G401.6 (cell line): ENCODE measurements around the gene LCP2.
"Not testable (repeated sequence)": the region's sequence is repeated elsewhere in the genome, so short reads cannot be mapped to it uniquely, and the experiment has no call there.

ENCODE experiments used
- FAIRE-seq: peaks from 2 replicates; lab custom pipeline; 2012; peaks lifted over from hg19 to GRCh38; lab: Jason Lieb, UNC

Gene LCP2

DNA sequence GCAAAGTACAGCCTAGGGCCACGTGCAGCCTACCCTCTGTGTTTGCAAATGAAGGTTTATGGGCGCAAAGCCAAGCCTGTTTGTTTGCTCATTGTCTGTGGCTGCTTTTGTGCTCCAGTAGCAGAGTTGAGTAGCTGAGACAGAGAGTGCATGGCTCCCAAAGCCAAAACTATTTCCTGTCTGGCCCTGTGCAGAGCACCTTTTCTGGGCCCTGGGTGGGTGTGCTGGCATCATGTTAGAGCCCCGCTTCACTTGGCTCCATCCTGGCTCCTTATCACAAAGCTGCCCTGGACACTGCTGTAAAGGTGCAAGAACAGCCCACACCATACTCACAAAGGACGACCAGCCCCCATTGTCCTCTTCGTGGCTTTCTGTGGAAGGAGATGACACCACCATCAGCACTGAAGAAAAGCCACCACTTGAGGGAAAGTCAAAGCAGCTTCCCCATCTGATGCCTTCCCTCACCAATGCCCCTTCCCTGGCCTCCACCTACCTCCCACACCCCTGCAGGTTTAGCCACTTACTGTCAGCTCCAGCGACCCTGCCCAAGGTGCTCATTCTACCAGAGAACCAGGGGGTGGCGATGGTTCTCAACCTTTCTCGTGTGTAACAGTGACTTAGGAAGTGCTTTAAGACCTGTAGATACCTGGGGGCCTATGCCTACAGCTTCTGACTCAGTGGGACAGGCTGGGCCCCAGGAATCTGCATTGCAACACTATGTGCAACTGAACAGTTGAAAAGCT is 23.4 kb downstream of the LCP2 start:
- no peak for FAIRE-seq

DNA sequence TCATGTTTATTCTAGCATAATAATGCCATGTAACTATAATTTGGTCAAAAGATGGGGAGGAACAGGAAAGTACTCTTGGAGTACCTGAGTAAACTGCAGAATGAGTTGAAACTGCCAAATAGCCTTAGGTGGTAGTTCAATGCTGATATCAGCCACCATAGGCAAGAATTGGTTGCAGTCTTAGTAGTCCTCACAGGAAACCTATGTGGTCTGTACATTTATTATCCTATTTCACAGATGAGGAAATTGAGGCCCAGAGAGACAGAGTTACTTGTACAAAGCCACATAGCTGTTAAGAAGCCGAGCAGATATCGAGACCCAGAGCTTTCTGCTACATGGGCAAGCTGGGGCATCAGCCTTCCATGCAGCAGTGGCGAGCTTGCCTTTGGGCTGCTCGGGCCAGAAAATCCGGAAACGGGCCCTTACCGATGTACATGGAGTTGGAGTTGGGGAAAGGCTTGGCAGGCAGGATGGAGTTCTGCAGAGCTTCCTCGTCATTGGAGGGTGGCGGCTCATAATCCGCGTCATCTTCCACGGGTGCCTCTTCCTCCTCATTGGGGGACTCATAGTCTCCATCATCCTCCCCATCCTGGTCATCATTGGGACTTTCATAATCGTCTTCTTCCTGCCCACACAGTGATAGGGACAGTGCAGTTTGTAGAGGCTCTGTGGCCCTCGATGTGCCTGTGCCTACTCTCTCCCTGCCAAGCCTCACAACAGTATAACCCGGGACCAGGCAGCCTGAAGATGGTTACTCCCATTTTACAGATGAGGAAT is 27.1 kb downstream of the LCP2 start:
- no peak for FAIRE-seq

DNA sequence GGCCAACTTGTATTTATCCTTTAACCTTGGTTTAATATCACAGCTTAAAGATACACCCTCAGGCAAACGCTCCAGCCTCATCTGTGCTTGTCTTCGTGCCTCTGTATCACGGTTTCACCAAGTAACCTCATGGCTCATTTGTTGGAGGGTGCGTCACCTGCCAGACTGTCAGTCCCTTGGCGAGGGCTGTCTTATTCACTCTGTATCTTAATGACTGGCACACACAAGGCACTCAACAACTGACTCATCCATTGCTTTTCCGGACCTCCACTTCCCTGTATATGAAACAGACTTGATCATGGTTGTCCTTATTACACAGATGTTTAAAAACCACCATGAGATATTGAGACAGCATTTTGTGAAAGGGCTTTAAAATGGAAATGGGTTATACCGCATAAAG is 28.0 kb downstream of the LCP2 start:
- no peak for FAIRE-seq

- FAIRE-seq = no peak
These were observed 28.7 kb downstream of the LCP2 start for GRCh38 chr5:170268884-170269283.

GRCh38 chr5:170268153-170268689 is 29.4 kb downstream of the LCP2 start:
- FAIRE-seq = no peak

GRCh38 chr5:170267431-170268152 is 30.0 kb downstream of the LCP2 start:
- no peak for FAIRE-seq

GRCh38 chr5:170266570-170267381 is 30.8 kb downstream of the LCP2 start:
- no peak for FAIRE-seq

GRCh38 chr5:170265522-170265921 is 32.1 kb downstream of the LCP2 start:
- no peak for FAIRE-seq

- no peak for FAIRE-seq
These were observed 33.7 kb downstream of the LCP2 start for GRCh38 chr5:170263906-170264305.

- FAIRE-seq = no peak
These were observed 35.2 kb downstream of the LCP2 start for GRCh38 chr5:170262061-170263045.

GRCh38 chr5:170261528-170262043 is 36.0 kb downstream of the LCP2 start:
- no peak for FAIRE-seq

DNA sequence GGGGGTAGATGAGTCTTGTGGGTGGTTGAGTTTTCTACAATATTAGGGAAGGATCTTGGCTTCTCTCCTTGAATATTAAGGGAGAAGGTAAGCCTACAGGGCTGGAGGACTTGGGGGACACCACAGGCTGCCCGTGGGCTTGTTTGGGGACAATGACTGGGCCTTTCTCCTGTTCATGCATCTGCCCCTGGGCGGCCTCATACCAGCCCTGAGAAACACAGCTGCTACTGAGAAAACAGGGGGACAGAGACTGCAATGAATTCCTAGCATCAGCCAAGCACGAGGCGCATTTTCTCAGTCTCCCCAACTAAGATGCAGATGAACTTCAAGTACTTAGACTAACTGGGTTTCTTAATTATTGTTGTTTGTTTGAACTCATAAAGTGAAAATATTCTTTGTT is 40.2 kb downstream of the LCP2 start:
- no peak for FAIRE-seq

DNA sequence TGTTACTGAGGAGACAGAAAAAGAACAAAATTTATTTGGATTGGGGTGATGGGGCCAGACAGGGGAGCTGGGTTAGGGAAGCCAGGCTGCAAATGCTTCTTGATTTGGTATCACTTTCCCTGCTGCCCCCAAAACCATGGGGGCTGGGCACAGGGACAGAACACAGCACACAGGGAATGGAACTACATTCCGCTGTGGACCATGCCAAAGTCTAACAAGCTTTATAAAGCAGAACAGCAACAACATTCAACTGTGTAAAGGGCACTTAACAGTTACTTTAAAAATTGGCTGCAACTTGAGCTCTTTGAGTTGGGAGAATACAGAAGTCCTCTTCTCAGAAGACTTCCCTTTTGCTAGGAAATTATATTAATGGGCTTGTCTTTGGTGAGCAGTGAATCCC is 41.0 kb downstream of the LCP2 start:
- FAIRE-seq = no peak

DNA sequence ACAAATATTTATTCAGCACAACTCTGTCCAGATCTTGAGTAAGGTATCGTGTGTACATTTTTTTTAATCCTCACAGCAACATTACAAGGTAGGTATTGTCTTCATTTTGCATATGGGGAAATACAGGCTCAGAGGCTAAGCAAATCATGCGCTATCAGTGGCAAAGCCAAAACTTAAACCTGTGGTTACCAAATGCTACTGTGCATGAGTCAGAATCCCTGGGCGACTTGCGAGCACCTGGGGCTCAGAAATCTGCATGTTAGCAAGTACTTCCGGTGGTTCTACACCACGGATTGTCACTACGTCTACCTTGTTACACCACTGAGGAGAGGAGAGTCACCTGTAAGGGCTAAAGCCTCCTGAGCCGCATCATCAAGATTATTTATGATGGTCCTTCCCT is 43.5 kb downstream of the LCP2 start:
- FAIRE-seq = no peak

DNA sequence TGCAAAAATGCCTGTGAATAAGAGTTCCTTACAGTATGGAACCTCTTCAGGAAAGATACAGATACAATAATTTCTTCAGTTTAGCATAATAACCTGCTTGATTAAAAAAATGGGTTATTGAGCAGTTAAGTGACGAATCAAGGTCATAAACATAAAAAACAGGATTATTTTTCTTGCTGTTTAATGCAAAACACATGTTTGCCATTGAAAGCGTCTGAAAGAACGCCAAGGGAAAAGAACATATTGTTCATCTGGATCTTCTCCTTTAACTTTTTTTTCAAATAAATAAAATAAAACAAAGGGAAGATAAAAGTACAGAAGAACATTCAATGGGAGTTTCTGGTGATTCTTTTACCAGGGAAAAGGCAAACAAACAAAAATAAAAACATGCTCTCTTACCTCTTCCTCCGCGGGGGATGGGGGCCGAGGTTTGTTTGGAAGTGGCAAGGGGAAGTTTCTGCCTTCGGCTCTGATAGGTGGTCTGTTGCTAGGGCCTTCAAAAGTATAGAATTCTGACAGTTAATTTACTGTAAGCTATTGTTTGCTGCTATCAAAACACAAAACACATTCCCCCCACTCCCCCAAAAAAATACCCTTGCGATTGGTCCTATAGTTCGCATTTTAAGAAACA is 44.7 kb downstream of the LCP2 start:
- FAIRE-seq = no peak

- FAIRE-seq = no peak
These were observed 45.5 kb downstream of the LCP2 start for GRCh38 chr5:170252109-170252508.

GRCh38 chr5:170251462-170251861 is 46.1 kb downstream of the LCP2 start:
- no peak for FAIRE-seq

DNA sequence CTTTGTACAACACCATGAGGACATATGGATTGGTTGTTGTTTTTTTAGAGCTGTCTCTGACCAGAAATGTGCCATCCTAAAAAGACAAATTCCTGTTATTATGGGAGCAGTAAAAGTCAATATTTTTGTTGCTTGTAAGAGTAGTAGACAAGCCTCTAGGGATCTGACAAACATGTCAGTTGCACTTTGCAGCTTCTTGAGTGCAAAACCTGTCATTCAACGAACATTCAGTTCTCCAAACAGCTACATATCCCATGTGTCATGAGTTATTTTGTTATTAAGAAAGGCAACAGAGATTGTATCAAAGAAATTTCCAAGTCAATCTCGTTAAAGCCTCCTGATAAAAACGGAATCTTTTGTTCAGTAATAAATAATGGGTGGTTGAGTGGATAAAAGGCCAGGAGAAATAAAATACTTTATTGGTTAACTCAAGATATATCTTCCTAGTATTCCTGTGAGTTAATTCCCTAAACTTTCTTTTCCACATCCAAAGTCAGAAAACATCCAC is 46.7 kb downstream of the LCP2 start:
- FAIRE-seq = no peak

DNA sequence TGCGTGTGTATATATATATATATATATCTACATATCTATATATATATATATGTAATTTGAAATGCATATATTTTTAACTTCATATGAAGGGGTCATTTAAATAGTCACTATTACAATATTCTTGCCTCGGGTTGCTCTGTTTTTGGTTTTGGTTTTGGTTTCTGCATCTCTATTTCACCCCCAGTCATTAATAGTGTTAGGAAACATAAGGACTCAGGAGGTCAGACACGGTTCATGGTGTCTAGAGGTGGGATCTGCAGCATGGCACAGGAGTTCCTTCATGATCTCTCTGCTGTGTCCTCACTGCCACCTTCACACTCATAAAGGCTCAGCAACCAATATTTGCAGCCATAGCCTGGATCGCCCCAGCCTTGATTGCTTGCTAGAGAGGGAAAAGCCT is 48.2 kb downstream of the LCP2 start:
- FAIRE-seq = no peak

- not testable (repeated sequence) for FAIRE-seq
These were observed 48.7 kb downstream of the LCP2 start for GRCh38 chr5:170248931-170249227.
